Central memory CD8-positive, alpha-beta T cell (primary cell): ENCODE results near the gene VPS16.
"Not testable (repeated sequence)": the region's sequence is repeated elsewhere in the genome, so short reads cannot be mapped to it uniquely, and the experiment has no call there.

Experiments used
- ATAC-seq: fragments of 150-1000 bp; cut with Tn5 transposase; replicated peaks from 2 replicates; pipeline ENCODE4 v1.10.0; 2022; ENCODE audit warnings: mild to moderate bottlenecking, moderate FRiP score, moderate number of reproducible peaks; ENCODE audit not compliant: poor library complexity, severe bottlenecking; ENCODE audit errors: extremely low read depth
- DNase-seq, 2 donors: peaks; one replicate each; pipeline ENCODE4 v3.0.0; 2021; ENCODE audit warnings: low spot score in 2 of 2
- H3K27ac Mint-ChIP-seq: one replicate; pipeline ENCODE4 v1.8.0; 2022; ENCODE audit warnings: low read depth, mild to moderate bottlenecking, moderate library complexity, mixed read lengths
- H3K27me3 Mint-ChIP-seq: one replicate; pipeline ENCODE4 v1.8.0; 2022; ENCODE audit warnings: mixed read lengths
- H3K36me3 Mint-ChIP-seq: one replicate; pipeline ENCODE4 v1.8.0; 2022; ENCODE audit warnings: mild to moderate bottlenecking, moderate library complexity, mixed read lengths; ENCODE audit not compliant: insufficient read depth
- H3K4me1 Mint-ChIP-seq: one replicate; pipeline ENCODE4 v1.8.0; 2022; ENCODE audit warnings: mixed read lengths
- H3K4me3 Mint-ChIP-seq: one replicate; pipeline ENCODE4 v1.8.0; 2022; ENCODE audit warnings: mild to moderate bottlenecking, moderate library complexity, mixed read lengths
- H3K9me3 Mint-ChIP-seq: one replicate; pipeline ENCODE4 v1.8.0; 2022; ENCODE audit warnings: mixed read lengths

VPS16 gene

DNA sequence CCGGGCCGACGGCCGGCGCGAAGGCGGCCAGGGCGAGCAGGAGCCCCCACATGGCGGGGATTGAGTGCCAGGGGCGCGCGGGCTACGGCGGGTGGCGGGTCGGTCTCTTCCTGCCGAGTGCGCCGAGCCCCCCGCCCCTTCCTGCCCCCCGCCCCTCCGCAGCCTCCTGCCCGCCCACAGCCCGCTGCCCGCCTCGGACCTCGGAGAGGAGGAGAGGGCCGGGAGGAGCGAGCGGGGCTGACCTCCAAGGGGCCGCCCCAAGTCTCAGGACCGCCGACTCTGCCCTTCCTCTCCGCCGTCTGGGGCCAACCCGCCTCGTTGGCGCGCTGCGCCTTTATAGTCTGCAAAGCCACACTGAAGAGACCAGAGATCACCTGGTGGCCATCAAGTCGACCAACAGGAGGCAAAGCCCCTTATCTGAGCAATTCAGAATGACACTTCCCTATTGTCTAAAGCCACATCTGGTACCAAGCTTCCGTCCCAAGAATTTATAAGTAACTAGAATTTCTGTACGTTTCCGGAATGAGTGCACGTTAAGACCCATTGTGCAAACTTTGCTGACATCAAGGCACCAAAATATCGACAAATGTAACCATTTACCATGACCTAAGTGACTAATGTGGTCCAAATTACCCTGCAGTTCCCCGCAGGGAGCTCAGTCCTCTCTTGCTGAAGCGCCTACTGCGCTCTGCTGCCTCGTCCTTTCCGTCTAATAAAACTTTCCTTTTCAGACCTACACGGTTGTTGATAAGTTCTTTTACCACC, 39.8 kb upstream of the VPS16 start, which contains the start of gene CPXM1:
CPXM1 (minus strand) TSS at position 107 of the 765 bp plus-strand sequence; CDS start at position 52, 55 bp downstream.
- DNase-seq (no peak), ATAC-seq (no peak)
- peak within 1 kb of the TSS; percentile 35 for H3K27ac Mint-ChIP-seq
- H3K9me3 Mint-ChIP-seq, result no peaks in the 10 kb centered on the region
- peak within 1 kb of the TSS; percentile 80 for H3K4me3 Mint-ChIP-seq
- H3K27me3 Mint-ChIP-seq, result peaks cover 93% of the 10 kb centered on the region
- H3K36me3 Mint-ChIP-seq, result no peaks in the 10 kb centered on the region
- peaks cover 29% of the 10 kb centered on the region for H3K4me1 Mint-ChIP-seq

DNA sequence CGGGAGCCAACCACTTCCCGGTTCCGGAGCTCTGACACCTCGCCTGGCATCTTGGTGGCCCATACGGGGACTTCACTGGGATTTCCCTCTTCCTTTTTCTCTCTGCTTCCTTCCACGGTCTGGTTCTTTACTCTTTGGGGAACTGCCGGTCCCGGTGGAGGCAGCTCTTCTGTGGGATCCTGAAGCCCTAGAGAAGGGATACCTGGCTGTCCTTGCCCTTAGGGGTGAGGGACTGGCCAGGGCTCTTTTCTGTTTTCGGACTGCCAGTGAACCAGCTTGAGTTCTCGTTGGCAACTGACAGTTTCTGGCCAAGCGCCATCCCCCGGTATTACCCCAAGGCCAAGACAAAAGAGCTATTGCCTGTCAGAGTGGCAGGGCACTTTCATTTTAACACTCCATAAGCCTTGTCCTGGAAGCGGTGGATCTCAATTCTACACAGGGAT, 39.2 kb upstream of the VPS16 start:
- DNase-seq, result no peak
- Mint-ChIP-seq H3K4me1 (peaks cover 29% of the 10 kb centered on the region), H3K4me3 (peak overlapping the region; percentile 69), H3K27me3 (peaks cover 93% of the 10 kb centered on the region), H3K9me3 (no peaks in the 10 kb centered on the region), H3K27ac (no peak overlapping the region), H3K36me3 (no peaks in the 10 kb centered on the region)
- ATAC-seq, result no peak

DNA sequence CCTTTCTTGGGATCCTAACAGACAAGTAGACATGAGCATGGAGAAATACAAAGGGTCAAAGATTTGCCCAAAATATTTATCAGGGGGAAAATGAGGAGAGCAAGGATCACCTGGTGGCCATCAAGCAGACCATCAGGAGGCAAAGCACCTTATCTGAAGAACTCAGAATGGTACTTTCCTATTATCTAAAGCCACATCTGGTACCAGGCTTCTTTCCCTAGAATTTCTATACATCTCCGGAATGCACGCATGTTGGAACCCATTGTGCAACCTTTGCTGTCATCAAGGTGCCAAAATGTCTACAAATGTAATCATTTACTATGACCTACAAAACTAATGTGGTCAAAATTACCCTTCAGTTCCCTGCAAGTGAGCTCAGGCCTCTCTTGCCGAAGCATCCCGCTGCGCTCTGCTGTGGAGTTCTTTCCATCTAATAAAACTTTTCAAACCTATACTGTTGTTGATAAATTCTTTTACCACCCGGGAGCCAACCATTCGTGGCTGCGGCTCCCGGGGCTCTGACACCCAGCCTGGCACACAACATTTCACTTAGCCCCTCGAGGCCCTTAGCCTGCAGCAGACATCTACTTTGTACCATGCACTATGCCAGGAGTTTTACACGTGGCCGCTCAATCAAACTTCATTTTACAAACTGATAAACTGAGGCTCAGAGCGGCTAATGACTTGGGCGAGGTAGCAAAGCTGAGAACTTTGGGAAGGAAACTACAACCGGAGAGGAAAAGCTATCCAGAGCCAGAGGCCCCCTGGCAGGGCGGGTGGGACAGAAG, 36.3 kb upstream of the VPS16 start:
- H3K27me3 Mint-ChIP-seq, result peaks cover 91% of the 10 kb centered on the region

GRCh38 chr20:2804852-2805688, 35.5 kb upstream of the VPS16 start:
- Mint-ChIP-seq H3K4me1 (peaks cover 19% of the 10 kb centered on the region), H3K4me3 (no peak overlapping the region), H3K27ac (no peak overlapping the region), H3K27me3 (peaks cover 86% of the 10 kb centered on the region), H3K9me3 (no peaks in the 10 kb centered on the region), H3K36me3 (no peaks in the 10 kb centered on the region)
- DNase-seq (no peak), ATAC-seq (no peak)

More for the DNA sequence above, 36.3 kb upstream of the VPS16 start:
- ATAC-seq (no peak), DNase-seq (no peak)
- Mint-ChIP-seq H3K4me1 (peaks cover 27% of the 10 kb centered on the region), H3K27ac (no peak overlapping the region), H3K9me3 (no peaks in the 10 kb centered on the region), H3K4me3 (no peak overlapping the region), H3K36me3 (no peaks in the 10 kb centered on the region)

GRCh38 chr20:2805689-2806350, 34.7 kb upstream of the VPS16 start:
- no peak overlapping the region for H3K4me3 Mint-ChIP-seq
- peaks cover 83% of the 10 kb centered on the region for H3K27me3 Mint-ChIP-seq
- H3K9me3 Mint-ChIP-seq, result no peaks in the 10 kb centered on the region
- ATAC-seq, result no peak
- H3K4me1 Mint-ChIP-seq, result peaks cover 13% of the 10 kb centered on the region
- peaks cover 2% of the 10 kb centered on the region for H3K36me3 Mint-ChIP-seq
- no peak for DNase-seq
- H3K27ac Mint-ChIP-seq, result no peak overlapping the region

- Mint-ChIP-seq H3K9me3 (no peaks in the 10 kb centered on the region), H3K36me3 (peaks cover 3% of the 10 kb centered on the region), H3K27me3 (peaks cover 83% of the 10 kb centered on the region), H3K4me3 (no peak overlapping the region), H3K4me1 (peaks cover 8% of the 10 kb centered on the region), H3K27ac (no peak overlapping the region)
- ATAC-seq (no peak), DNase-seq (no peak)
Observed at GRCh38 chr20:2806351-2806701, 34.2 kb upstream of the VPS16 start.

DNA sequence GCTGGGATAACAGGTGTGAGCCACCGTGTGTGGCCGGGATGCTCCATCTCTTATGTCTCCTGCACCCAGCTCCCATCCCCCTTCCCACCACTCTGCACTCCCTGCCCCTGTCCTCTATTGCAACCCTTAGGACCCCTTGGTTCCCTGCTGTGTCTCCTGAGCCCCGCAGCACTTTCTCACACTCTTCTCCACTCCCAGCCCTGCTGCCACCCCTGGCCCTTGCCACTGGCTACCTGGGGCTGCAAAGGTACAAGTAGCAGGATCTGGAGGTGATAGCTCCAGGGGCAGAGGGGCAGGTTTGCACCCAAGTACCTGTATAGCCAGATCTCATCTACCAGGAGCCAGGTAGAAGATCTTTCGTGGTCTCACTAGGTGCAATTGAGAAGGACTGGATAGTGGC, 33.5 kb upstream of the VPS16 start:
- peaks cover 83% of the 10 kb centered on the region for H3K27me3 Mint-ChIP-seq
- DNase-seq (no peak), ATAC-seq (no peak)
- no peak overlapping the region for H3K27ac Mint-ChIP-seq
- H3K4me1 Mint-ChIP-seq, result peaks cover 4% of the 10 kb centered on the region
- peaks cover 3% of the 10 kb centered on the region for H3K36me3 Mint-ChIP-seq
- H3K9me3 Mint-ChIP-seq, result no peaks in the 10 kb centered on the region
- H3K4me3 Mint-ChIP-seq, result no peak overlapping the region

GRCh38 chr20:2807929-2808328, 32.6 kb upstream of the VPS16 start:
- H3K27me3 Mint-ChIP-seq, result peaks cover 83% of the 10 kb centered on the region
- H3K4me3 Mint-ChIP-seq, DNase-seq, H3K9me3 Mint-ChIP-seq, H3K4me1 Mint-ChIP-seq, H3K27ac Mint-ChIP-seq, H3K36me3 Mint-ChIP-seq, ATAC-seq: not testable (repeated sequence)

GRCh38 chr20:2809690-2810089, 30.9 kb upstream of the VPS16 start:
- Mint-ChIP-seq H3K9me3 (no peaks in the 10 kb centered on the region), H3K4me3 (no peak overlapping the region), H3K27me3 (peaks cover 78% of the 10 kb centered on the region), H3K27ac (no peak overlapping the region), H3K36me3 (peaks cover 3% of the 10 kb centered on the region), H3K4me1 (peaks cover 4% of the 10 kb centered on the region)
- DNase-seq, result no peak
- no peak for ATAC-seq

DNA sequence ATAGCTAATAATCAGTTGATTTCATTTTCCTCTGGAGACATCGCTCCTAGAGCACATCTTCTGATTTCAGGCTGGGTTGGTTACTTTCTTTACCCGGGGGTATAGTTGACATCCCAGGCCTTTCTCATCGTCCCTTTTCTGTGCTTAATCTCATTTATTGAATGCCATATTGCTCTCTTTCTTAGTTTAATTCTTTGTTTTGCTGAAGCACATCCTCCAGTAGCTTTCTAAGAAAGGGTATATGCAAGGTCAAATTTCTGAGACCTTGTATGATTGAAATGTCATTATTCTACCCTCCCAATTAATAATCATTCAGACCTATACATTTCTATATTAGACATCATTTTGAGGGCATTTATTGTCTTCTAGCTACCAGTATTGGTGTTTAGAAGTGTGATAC, 28.4 kb upstream of the VPS16 start:
- ATAC-seq, result no peak
- peaks cover 10% of the 10 kb centered on the region for H3K4me1 Mint-ChIP-seq
- H3K27ac Mint-ChIP-seq, result no peak overlapping the region

DNA sequence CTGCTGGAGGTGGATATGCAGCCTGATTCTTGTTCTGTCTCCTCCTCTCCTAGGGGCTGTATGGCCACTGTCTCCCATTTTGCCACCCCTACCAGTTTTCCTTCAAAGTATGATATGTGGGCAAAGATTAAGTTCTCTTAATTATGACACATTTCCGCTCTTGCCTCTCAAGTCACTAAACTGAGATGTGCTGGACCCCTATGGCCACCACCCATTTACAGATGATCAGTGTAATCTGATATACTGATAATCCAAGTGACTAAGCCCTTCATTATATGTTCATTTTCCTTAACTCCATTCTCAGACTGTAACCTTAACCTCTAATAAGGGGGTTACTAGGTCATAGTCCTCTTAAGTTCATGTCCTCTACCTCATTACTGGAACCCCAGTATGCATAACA, 26.5 kb upstream of the VPS16 start:
- Mint-ChIP-seq H3K36me3 (peaks cover 3% of the 10 kb centered on the region), H3K27ac (no peak overlapping the region), H3K27me3 (peaks cover 39% of the 10 kb centered on the region), H3K4me3 (no peak overlapping the region), H3K4me1 (peaks cover 7% of the 10 kb centered on the region), H3K9me3 (no peaks in the 10 kb centered on the region)
- DNase-seq (no peak), ATAC-seq (no peak)

More for the DNA sequence above, 28.4 kb upstream of the VPS16 start:
- no peak for DNase-seq
- Mint-ChIP-seq H3K4me3 (no peak overlapping the region), H3K9me3 (no peaks in the 10 kb centered on the region), H3K27me3 (peaks cover 56% of the 10 kb centered on the region), H3K36me3 (peaks cover 3% of the 10 kb centered on the region)

DNA sequence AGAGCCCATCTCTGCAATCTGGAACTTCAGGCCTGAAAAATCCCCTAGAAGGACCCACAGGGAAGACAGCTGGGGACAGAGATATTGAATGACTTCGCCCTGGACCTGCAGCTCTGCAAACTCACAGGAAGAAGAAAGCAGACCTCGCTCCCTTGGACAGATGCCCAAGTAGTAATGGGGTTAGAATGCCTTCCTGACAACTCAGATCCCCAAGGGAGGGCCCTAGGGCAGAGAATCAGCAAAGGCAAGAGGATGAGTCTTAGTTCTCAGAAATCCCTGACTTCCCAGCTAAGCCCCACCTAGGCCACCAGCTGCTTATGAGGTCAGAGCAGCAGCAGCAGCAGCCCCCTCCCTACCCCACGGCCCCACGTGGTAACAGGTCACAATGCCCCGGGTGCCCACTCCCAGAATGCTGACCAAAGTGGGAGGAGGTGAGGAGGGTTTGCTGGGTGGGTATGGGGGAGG, 25.9 kb upstream of the VPS16 start, which contains the start of gene C20orf141:
C20orf141 (plus strand) TSS at position 401 of the 465 bp plus-strand sequence. CDS start 198 bp downstream, outside the sequence.
- no peaks in the 10 kb centered on the region for H3K9me3 Mint-ChIP-seq
- DNase-seq (no peak), ATAC-seq (no peak)
- H3K36me3 Mint-ChIP-seq, result peaks cover 4% of the 10 kb centered on the region
- H3K4me3 Mint-ChIP-seq, result no peak within 1 kb of the TSS
- H3K27ac Mint-ChIP-seq, result no peak within 1 kb of the TSS
- peaks cover 34% of the 10 kb centered on the region for H3K27me3 Mint-ChIP-seq
- H3K4me1 Mint-ChIP-seq, result peaks cover 6% of the 10 kb centered on the region
